GM12878 (cell line): ENCODE results near the gene MROH2A. TPM values are rescaled to one million over a fixed set of nuclear protein-coding genes. Genes with fewer than 3 reads are reported as not detected.

ENCODE experiments used
- ATAC-seq: fragments of 200-7000 bp; cut with Tn5 transposase; 3 replicates; pipeline ENCODE4 v1.9.1; 2020; ENCODE audit warnings: mild to moderate bottlenecking, moderate library complexity
- BruUV-seq: library from RNA; stranded (reverse); fragments of 400-500 nt; replicated peaks from 2 replicates; lab custom pipeline; 2021; lab: Mats Ljungman, UMichigan
- CTCF ChIA-PET: fragments of 300-600 bp; sonication (Branson Sonifier 250); formaldehyde crosslinking; extraction: SDS; loops from one replicate; lab custom pipeline; 2021; ENCODE audit warnings: inconsistent platforms; lab: Yijun Ruan, JAX
- POLR2A ChIA-PET: fragments of 350-600 bp; formaldehyde crosslinking; extraction: SDS; loops from one replicate; lab custom pipeline; 2021; ENCODE audit warnings: inconsistent platforms; lab: Charles Lee
- RAD21 ChIA-PET: fragments of 300-600 bp; sonication (Branson Sonifier 250); formaldehyde crosslinking; loops from one replicate; lab custom pipeline; 2023; ENCODE audit warnings: antibody characterized with exemption; ENCODE audit not compliant: unreplicated experiment; lab: Charles Lee
- SMC1A ChIA-PET: fragments of 300-600 bp; sonication (Branson Sonifier 250); formaldehyde crosslinking; loops from one replicate; lab custom pipeline; 2023; ENCODE audit not compliant: unreplicated experiment, uncharacterized antibody; lab: Charles Lee
- DNase-seq: peaks from one replicate; pipeline ENCODE4 v3.0.0-alpha.2; 2011; ENCODE audit warnings: low read depth, low spot score
- FAIRE-seq: peaks from 3 replicates; lab custom pipeline; 2011; peaks lifted over from hg19 to GRCh38; lab: Jason Lieb, UNC
- H2AFZ ChIP-seq: 2 replicates; pipeline ENCODE4 v1.6.0; 2011; ENCODE audit warnings: low read depth, low read length, control low read depth; ENCODE audit not compliant: control insufficient read depth
- H3K27ac ChIP-seq: 2 replicates; pipeline ENCODE4 v1.5.1; 2011; ENCODE audit warnings: control low read depth; ENCODE audit not compliant: control insufficient read depth, insufficient read depth
- H3K27me3 ChIP-seq, 2 experiments: replicated peaks in 1 of 2; 2 replicates each; pipeline versions ENCODE4 v1.6.0 to v1.6.1; 2011; ENCODE audit warnings: low read length in 1 of 2; ENCODE audit not compliant: control insufficient read depth in 2 of 2, insufficient read depth in 2 of 2
- H3K36me3 ChIP-seq, 2 experiments: 2 replicates each; pipeline ENCODE4 v1.5.1; 2011; ENCODE audit warnings: low read length in 1 of 2; ENCODE audit not compliant: control insufficient read depth in 2 of 2, insufficient read depth in 2 of 2
- H3K4me1 ChIP-seq: 2 replicates; pipeline ENCODE4 v1.6.1; 2011; ENCODE audit warnings: mild to moderate bottlenecking, low read length, moderate library complexity, mixed read lengths; ENCODE audit not compliant: control insufficient read depth, insufficient read depth
- H3K4me2 ChIP-seq: 2 replicates; pipeline ENCODE4 v1.6.0; 2011; ENCODE audit warnings: control low read depth; ENCODE audit not compliant: control insufficient read depth, insufficient read depth
- H3K4me3 ChIP-seq: fragments of 200-600 bp; sonication (generic); 2 replicates; pipeline ENCODE4 v1.5.1; 2016
- H3K79me2 ChIP-seq: 2 replicates; pipeline ENCODE4 v1.6.0; 2011; ENCODE audit warnings: low read length; ENCODE audit not compliant: control insufficient read depth, insufficient read depth
- H3K9ac ChIP-seq: 2 replicates; pipeline ENCODE4 v1.8.0; 2011; ENCODE audit warnings: low read length, control low read depth, mixed read lengths; ENCODE audit not compliant: control insufficient read depth, insufficient read depth
- H3K9me3 ChIP-seq: replicated peaks from 3 replicates; pipeline ENCODE4 v1.5.1; 2011; ENCODE audit warnings: mild to moderate bottlenecking, low read length; ENCODE audit not compliant: control insufficient read depth, insufficient read depth
- H4K20me1 ChIP-seq: 2 replicates; pipeline ENCODE4 v1.6.0; 2011; ENCODE audit not compliant: control insufficient read depth, insufficient read depth
- BMI1 ChIP-seq: fragments of 450-650 bp; IDR thresholded peaks from 2 replicates; pipeline ENCODE4 v1.6.1; 2016; ENCODE audit warnings: mild to moderate bottlenecking, moderate library complexity, borderline replicate concordance
- BRCA1 ChIP-seq: IDR thresholded peaks from 2 replicates; pipeline ENCODE4 v1.6.1; 2011; ENCODE audit warnings: low read depth, low read length, improper control_type of control experiment
- CBX5 ChIP-seq: sonication (generic); IDR thresholded peaks from 2 replicates; pipeline ENCODE4 v1.6.1; 2016; ENCODE audit warnings: low read depth, moderate library complexity, mild to moderate bottlenecking, inconsistent platforms
- CHD2 ChIP-seq: IDR thresholded peaks from 2 replicates; pipeline ENCODE4 v1.6.1; 2011; ENCODE audit warnings: low read depth, low read length, improper control_type of control experiment, borderline replicate concordance
- CHD4 ChIP-seq: fragments of 200-600 bp; sonication (generic); IDR thresholded peaks from 2 replicates; pipeline ENCODE4 v1.6.1; 2016; ENCODE audit warnings: mild to moderate bottlenecking
- HDGF ChIP-seq: fragments of 450-650 bp; IDR thresholded peaks from 2 replicates; pipeline ENCODE4 v1.6.1; 2016; ENCODE audit warnings: antibody characterized with exemption
- RBBP5 ChIP-seq: fragments of 200-600 bp; sonication (generic); conservative IDR thresholded peaks from 2 replicates; pipeline ENCODE4 v1.6.1; 2016
- SIX5 ChIP-seq: IDR thresholded peaks from 2 replicates; pipeline ENCODE4 v1.6.1; 2011; ENCODE audit warnings: mild to moderate bottlenecking, low read depth, low read length, moderate library complexity; ENCODE audit not compliant: severe bottlenecking
- SUPT20H ChIP-seq: IDR thresholded peaks from 2 replicates; pipeline ENCODE4 v1.6.1; 2011; ENCODE audit warnings: low read depth, mild to moderate bottlenecking, low read length, moderate library complexity, borderline replicate concordance; ENCODE audit not compliant: control insufficient read depth
- YBX1 ChIP-seq: fragments of 450-650 bp; IDR thresholded peaks from 2 replicates; pipeline ENCODE4 v1.6.1; 2016; ENCODE audit warnings: antibody characterized with exemption
- ZNF207 ChIP-seq: fragments of 450-650 bp; IDR thresholded peaks from 2 replicates; pipeline ENCODE4 v1.6.1; 2014; ENCODE audit warnings: antibody characterized with exemption, mild to moderate bottlenecking, borderline replicate concordance
- WGBS: methylation state at CpG from one replicate; pipeline ENCODE4 v1.1.6; 2016; ENCODE audit warnings: low lambda C conversion rate; ENCODE audit not compliant: insufficient replicate concordance, insufficient coverage; ENCODE audit errors: missing lambda C conversion rate; 5-methylcytosine and 5-hydroxymethylcytosine counted together
- in situ Hi-C: fragments of 300-500 bp; cut with MboI; formaldehyde crosslinking; loops from 9 replicates; pipeline ENCODE4 v1.14.3; 2018; ENCODE audit warnings: mixed read lengths
- intact Hi-C: fragments of 100-400 bp; cut with micrococcal nuclease; formaldehyde crosslinking; loops from one replicate; pipeline ENCODE4 v1.14.2; 2022; ENCODE audit not compliant: unreplicated experiment
- polyA plus RNA-seq, 11 experiments: library from polyadenylated mRNA; depleted of rRNA in 4 of 11; unstranded in 6 of 11; stranded (reverse) in 5 of 11; fragments of >200 nt; fragmentation: Nextera tagmentation in 4 of 11; fragmentation: Illumina TruSeq in 1 of 11; extraction: Ambion mirVana in 4 of 11; extraction: Trizol in 1 of 11; gene quantifications; 1 replicate in 1 of 11; 2 replicates in 10 of 11; pipeline versions ENCODE4 v1.2.1 to v1.2.3, GENCODE V29; 2011 to 2016; ENCODE audit warnings: inconsistent platforms in 2 of 11, missing spikeins in 2 of 11, low read depth in 1 of 11
- total RNA-seq, 4 experiments: library from RNA; depleted of rRNA in 3 of 4; stranded (reverse); fragments of >200 nt in 3 of 4; fragmentation: Illumina TruSeq in 1 of 4; extraction: Trizol in 1 of 4; gene quantifications; 2 replicates each; pipeline versions ENCODE4 v1.2.1 to v1.2.3, GENCODE V29; 2013 to 2021
- TF ChIP-seq, protein P1 (sequence below): fragments of 150-350 bp; IDR thresholded peaks from 2 replicates; pipeline ENCODE4 v1.6.1; 2014; ENCODE audit warnings: mild to moderate bottlenecking, low read depth, low read length
- TF ChIP-seq, protein P2 (sequence below): fragments of 450-650 bp; IDR thresholded peaks from 2 replicates; pipeline ENCODE4 v1.6.1; 2017; ENCODE audit warnings: borderline replicate concordance

MROH2A gene
- total and polyA plus RNA-seq, 10 of the 15 experiments (the other 5 are each of a cell fraction or from before 2014, with no cell fraction given), result not detected

GRCh38 chr2:233803292-233803911, 25.3 kb downstream of the MROH2A start:
- Histone ChIP-seq H3K9ac (no peak overlapping the region), H3K9me3 (no peaks in the 10 kb centered on the region), H3K36me3 (no peaks in the 10 kb centered on the region), H3K27me3 (no peaks in the 10 kb centered on the region; a peak in 1 of 4 replicates), H3K27ac (no peak overlapping the region), H3K79me2 (no peaks in the 10 kb centered on the region), H3K4me1 (no peaks in the 10 kb centered on the region)
- WGBS, result 3% methylated on average over 2 of the region's 2 CpGs
- in situ Hi-C loops, result no loop called here
- no peak for FAIRE-seq
- RAD21 ChIA-PET, result no interaction called here
- no peak for TF ChIP-seq YBX1
- TF ChIP-seq BMI1, result no peak
- no peak for TF ChIP-seq SUPT20H
- TF ChIP-seq CHD4, result no peak
- no peak for TF ChIP-seq BRCA1
- no peak for TF ChIP-seq RBBP5
- TF ChIP-seq SIX5, result no peak
- TF ChIP-seq ZNF207, result no peak
- TF ChIP-seq HDGF, result no peak
- TF ChIP-seq, protein P1, sequence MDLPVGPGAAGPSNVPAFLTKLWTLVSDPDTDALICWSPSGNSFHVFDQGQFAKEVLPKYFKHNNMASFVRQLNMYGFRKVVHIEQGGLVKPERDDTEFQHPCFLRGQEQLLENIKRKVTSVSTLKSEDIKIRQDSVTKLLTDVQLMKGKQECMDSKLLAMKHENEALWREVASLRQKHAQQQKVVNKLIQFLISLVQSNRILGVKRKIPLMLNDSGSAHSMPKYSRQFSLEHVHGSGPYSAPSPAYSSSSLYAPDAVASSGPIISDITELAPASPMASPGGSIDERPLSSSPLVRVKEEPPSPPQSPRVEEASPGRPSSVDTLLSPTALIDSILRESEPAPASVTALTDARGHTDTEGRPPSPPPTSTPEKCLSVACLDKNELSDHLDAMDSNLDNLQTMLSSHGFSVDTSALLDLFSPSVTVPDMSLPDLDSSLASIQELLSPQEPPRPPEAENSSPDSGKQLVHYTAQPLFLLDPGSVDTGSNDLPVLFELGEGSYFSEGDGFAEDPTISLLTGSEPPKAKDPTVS, result no peak
- TF ChIP-seq CHD2, result no peak
- TF ChIP-seq CBX5, result no peak
- TF ChIP-seq, protein P2, sequence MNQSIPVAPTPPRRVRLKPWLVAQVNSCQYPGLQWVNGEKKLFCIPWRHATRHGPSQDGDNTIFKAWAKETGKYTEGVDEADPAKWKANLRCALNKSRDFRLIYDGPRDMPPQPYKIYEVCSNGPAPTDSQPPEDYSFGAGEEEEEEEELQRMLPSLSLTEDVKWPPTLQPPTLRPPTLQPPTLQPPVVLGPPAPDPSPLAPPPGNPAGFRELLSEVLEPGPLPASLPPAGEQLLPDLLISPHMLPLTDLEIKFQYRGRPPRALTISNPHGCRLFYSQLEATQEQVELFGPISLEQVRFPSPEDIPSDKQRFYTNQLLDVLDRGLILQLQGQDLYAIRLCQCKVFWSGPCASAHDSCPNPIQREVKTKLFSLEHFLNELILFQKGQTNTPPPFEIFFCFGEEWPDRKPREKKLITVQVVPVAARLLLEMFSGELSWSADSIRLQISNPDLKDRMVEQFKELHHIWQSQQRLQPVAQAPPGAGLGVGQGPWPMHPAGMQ, result no peak
- TF ChIP-seq, all 136 proteins: peak for 0
- no TSS peak for BruUV-seq
- intact Hi-C loops, result no loop called here
- ChIA-PET POLR2A (no interaction called here), CTCF (no interaction called here), SMC1A (no interaction called here)
- no peak for DNase-seq
- H4K20me1 ChIP-seq, result no peaks in the 10 kb centered on the region
- no peak overlapping the region for H3K4me2 ChIP-seq
- H2AFZ ChIP-seq, result no peak overlapping the region
- no peak for ATAC-seq
- H3K4me3 ChIP-seq, result no peak overlapping the region
